ENCODE data around the gene MGMT. TPM values are rescaled to one million over a fixed set of nuclear protein-coding genes. Genes with fewer than 3 reads are reported as not detected.
A peak's percentile ranks its signal among the peaks of the same experiment; 100 is the strongest.

MGMT gene
- total and polyA plus RNA-seq, 2 donors from 2014 or later: 25.9 to 70.0 TPM

DNA sequence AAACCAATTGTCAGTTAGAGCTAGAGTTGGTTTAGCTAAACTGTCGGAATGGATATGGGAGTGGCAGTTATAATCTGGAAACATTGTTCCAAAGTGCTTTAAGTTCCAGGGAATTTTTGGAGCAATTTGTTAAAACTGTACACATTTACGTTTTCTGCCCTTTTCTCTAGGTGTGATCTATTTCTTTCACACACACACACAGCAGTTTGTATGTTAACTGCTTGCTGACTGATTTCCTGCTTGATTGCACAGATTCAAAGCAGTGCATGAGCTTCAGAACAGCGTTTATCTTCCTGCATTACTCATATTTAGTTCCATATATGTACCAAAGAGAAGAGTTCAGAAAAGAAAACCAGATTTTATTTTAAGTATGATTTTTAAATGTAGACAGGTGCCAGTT, 57.9 kb downstream of the MGMT start:
- DNase-seq: no peak
- TF ChIP-seq, protein P1, sequence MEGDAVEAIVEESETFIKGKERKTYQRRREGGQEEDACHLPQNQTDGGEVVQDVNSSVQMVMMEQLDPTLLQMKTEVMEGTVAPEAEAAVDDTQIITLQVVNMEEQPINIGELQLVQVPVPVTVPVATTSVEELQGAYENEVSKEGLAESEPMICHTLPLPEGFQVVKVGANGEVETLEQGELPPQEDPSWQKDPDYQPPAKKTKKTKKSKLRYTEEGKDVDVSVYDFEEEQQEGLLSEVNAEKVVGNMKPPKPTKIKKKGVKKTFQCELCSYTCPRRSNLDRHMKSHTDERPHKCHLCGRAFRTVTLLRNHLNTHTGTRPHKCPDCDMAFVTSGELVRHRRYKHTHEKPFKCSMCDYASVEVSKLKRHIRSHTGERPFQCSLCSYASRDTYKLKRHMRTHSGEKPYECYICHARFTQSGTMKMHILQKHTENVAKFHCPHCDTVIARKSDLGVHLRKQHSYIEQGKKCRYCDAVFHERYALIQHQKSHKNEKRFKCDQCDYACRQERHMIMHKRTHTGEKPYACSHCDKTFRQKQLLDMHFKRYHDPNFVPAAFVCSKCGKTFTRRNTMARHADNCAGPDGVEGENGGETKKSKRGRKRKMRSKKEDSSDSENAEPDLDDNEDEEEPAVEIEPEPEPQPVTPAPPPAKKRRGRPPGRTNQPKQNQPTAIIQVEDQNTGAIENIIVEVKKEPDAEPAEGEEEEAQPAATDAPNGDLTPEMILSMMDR (IDR thresholded peaks at IDR 0.05; ENCODE audit: borderline replicate concordance, extremely low read depth, insufficient read depth): no peak
- no peak for FAIRE-seq
- intact Hi-C loops (cut with DNase I): no loop called here
- Histone ChIP-seq H3K9me3 (ENCODE audit: control insufficient read depth in 2 of 3, insufficient read depth in 1 of 3, low read length in 3 of 3) (no peaks in the 10 kb centered on the region), H3K27me3 (ENCODE audit: control insufficient read depth, insufficient read depth, low read length) (no peaks in the 10 kb centered on the region), H3K4me3 (ENCODE audit: low read length in 3 of 3) (no peak overlapping the region), H3K4me1 (ENCODE audit: control insufficient read depth in 2 of 3, insufficient read depth in 2 of 3, low read depth in 1 of 3, low read length in 3 of 3) (peaks cover 0 to 3% (median 0%) of the 10 kb centered on the region in 3 donors), H3K27ac (ENCODE audit: low read depth in 2 of 2, low read length in 2 of 2) (no peak overlapping the region), H3K36me3 (ENCODE audit: control insufficient read depth in 2 of 3, insufficient read depth in 3 of 3, low read length in 3 of 3) (no peaks in the 10 kb centered on the region), H3K9ac (ENCODE audit: low read length in 3 of 3) (no peak overlapping the region)

DNA sequence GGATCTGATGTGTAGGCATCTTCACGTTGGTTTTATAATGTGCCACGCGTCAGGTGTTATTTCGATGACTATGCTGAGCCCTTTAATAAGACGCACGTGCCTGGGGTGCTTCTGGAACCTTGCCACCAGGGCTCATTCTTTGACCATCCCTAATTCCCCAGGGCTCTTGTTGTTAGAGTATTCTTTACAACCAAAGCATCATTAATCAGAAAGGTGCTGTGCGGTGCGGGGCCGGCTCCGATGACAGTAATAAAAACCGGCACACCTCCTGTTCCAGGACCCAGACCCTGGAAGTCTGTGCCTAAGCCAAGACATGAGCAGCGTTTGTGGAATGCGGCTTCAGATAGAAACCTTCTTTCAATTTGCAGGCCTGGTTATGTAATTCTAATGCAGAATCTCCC, 58.4 kb downstream of the MGMT start:
- Histone ChIP-seq H3K9ac (ENCODE audit: low read length in 3 of 3) (no peak overlapping the region), H3K4me3 (ENCODE audit: low read length in 3 of 3) (no peak overlapping the region), H3K9me3 (ENCODE audit: control insufficient read depth in 2 of 3, insufficient read depth in 1 of 3, low read length in 3 of 3) (no peaks in the 10 kb centered on the region), H3K27ac (ENCODE audit: low read depth in 2 of 2, low read length in 2 of 2) (no peak overlapping the region), H3K27me3 (ENCODE audit: control insufficient read depth, insufficient read depth, low read length) (no peaks in the 10 kb centered on the region), H3K36me3 (ENCODE audit: control insufficient read depth in 2 of 3, insufficient read depth in 3 of 3, low read length in 3 of 3) (no peaks in the 10 kb centered on the region), H3K4me1 (ENCODE audit: control insufficient read depth in 2 of 3, insufficient read depth in 2 of 3, low read depth in 1 of 3, low read length in 3 of 3) (peaks cover 0 to 3% (median 0%) of the 10 kb centered on the region in 3 donors)
- FAIRE-seq (no peak), DNase-seq (peak in 3 of 5 donors; percentile 75 to 82 (median 78))
- TF ChIP-seq, protein P1 (IDR thresholded peaks at IDR 0.05; ENCODE audit: borderline replicate concordance, extremely low read depth, insufficient read depth): no peak
- intact Hi-C loops (cut with DNase I): no loop called here

DNA sequence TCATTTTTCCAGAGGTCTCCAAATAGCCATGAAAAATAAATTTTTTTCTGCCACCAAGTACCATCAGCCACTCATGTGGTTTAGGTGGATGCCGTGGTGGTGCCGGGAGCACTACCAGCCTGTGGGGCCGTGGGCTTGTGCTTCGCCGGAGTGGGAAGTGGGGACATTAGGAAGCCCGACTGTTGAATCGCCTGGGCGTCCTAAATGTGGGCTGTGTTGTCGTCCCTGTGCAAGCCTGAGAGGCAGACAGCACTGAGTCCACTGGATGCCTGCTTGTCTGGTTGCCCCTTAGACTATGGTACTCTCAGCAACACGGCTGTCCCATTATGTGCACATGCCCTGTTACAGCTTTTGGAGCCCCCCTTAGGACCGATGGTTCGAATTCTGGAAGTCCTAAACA, 59.9 kb downstream of the MGMT start:
- H3K9ac ChIP-seq (ENCODE audit: low read length in 3 of 3): no peak overlapping the region
- intact Hi-C loops (cut with DNase I): no loop called here
- TF ChIP-seq, protein P1 (IDR thresholded peaks at IDR 0.05; ENCODE audit: borderline replicate concordance, extremely low read depth, insufficient read depth): no peak
- H3K36me3 ChIP-seq (ENCODE audit: control insufficient read depth in 2 of 3, insufficient read depth in 3 of 3, low read length in 3 of 3): no peaks in the 10 kb centered on the region
- no peak overlapping the region for H3K4me3 ChIP-seq (ENCODE audit: low read length in 3 of 3)
- no peaks in the 10 kb centered on the region for H3K27me3 ChIP-seq (ENCODE audit: control insufficient read depth, insufficient read depth, low read length)
- peaks cover 3 to 12% (median 12%) of the 10 kb centered on the region in 3 donors for H3K4me1 ChIP-seq (ENCODE audit: control insufficient read depth in 2 of 3, insufficient read depth in 2 of 3, low read depth in 1 of 3, low read length in 3 of 3)
- DNase-seq: no peak
- no peak overlapping the region for H3K27ac ChIP-seq (ENCODE audit: low read depth in 2 of 2, low read length in 2 of 2)
- no peaks in the 10 kb centered on the region for H3K9me3 ChIP-seq (ENCODE audit: control insufficient read depth in 2 of 3, insufficient read depth in 1 of 3, low read length in 3 of 3)
- FAIRE-seq: no peak

DNA sequence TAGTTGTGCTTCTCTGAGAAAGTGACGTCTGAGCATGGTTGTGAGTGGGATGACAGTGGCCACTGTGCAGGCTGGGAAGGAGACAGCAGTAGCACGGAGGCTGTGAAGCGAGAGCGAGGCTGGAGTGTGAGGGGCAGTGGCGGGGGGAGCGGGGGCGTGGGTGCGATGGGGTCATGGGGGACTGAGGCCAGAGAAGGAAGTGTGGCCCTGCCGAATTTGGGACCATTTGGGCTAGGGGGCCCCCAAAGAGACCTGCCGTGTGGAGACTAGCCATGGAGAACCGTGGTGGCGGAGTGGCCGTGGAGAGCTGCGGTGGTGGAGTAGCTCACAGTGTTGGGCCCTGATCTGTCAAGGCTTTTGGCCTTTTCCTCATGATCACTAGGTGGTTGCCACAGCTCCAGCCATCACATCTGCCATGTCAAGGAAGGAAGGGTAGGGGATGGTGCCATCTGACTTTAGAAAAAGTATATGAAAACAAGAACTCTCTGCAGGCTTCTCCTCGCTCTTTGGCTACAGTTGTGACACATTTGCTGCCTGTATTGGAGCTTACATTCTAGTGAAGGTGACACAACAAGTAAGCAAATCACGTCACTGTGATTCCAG, 61.4 kb downstream of the MGMT start:
- no peak for FAIRE-seq

More for the DNA sequence above, 61.4 kb downstream of the MGMT start:
- Histone ChIP-seq H3K4me1 (ENCODE audit: control insufficient read depth in 2 of 3, insufficient read depth in 2 of 3, low read depth in 1 of 3, low read length in 3 of 3) (peaks cover 3 to 26% (median 19%) of the 10 kb centered on the region in 3 donors), H3K4me3 (ENCODE audit: low read length in 3 of 3) (no peak overlapping the region), H3K9me3 (ENCODE audit: control insufficient read depth in 2 of 3, insufficient read depth in 1 of 3, low read length in 3 of 3) (no peaks in the 10 kb centered on the region), H3K27me3 (ENCODE audit: control insufficient read depth, insufficient read depth, low read length) (no peaks in the 10 kb centered on the region), H3K27ac (ENCODE audit: low read depth in 2 of 2, low read length in 2 of 2) (no peak overlapping the region), H3K9ac (ENCODE audit: low read length in 3 of 3) (no peak overlapping the region), H3K36me3 (ENCODE audit: control insufficient read depth in 2 of 3, insufficient read depth in 3 of 3, low read length in 3 of 3) (no peaks in the 10 kb centered on the region)
- intact Hi-C loops (cut with DNase I): no loop called here
- no peak for DNase-seq
- TF ChIP-seq, protein P1 (IDR thresholded peaks at IDR 0.05; ENCODE audit: borderline replicate concordance, extremely low read depth, insufficient read depth): no peak
